Measurements from ENCODE around the gene GNB3. TPM values are rescaled to one million over a fixed set of nuclear protein-coding genes. Genes with fewer than 3 reads are reported as not detected.

The GNB3 gene
- total RNA-seq, 2 experiments from 2014 or later: 0.22 to 0.78 TPM

DNA sequence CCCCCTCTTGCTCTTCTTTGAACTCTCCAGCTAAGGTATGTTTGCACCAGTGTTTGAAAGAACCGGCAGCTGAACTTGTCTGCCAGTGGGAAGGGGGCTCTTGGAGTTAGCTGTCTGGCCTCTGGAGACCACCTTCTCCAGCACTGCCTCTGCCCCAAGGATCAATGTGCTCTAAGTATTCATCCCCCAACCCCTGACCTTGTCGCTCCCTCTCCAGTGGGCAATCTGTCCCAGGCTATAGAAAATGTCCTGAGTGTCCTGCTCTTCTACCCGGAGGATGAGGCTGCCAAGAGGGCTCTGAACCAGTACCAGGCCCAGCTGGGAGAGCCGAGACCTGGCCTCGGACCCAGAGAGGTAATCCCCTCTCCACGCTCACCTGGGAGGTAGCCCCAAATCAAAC, 9.7 kb upstream of the GNB3 start:
- no peak for DNase-seq
- Mint-ChIP-seq H3K9me3 (no peaks in the 10 kb centered on the region), H3K27me3 (peaks cover 23% of the 10 kb centered on the region), H3K27ac (no peak overlapping the region), H3K36me3 (no peaks in the 10 kb centered on the region), H3K4me1 (ENCODE audit: low read depth) (peaks cover 18% of the 10 kb centered on the region), H3K4me3 (no peak overlapping the region)
- ChIA-PET POLR2A (interaction anchor here (0.5 to 1.0 kb wide), 2 partner anchors 26 to 78 kb away, joined by 3 to 4 read pairs; partner anchors contain the start of gene MLF2), CTCF (interaction anchor here (0.9 to 2.7 kb wide), 5 partner anchors 8 to 78 kb away, joined by 3 to 16 read pairs (median 3); partner anchors contain the start of genes GPR162 and MLF2)
- intact Hi-C loops (cut with micrococcal nuclease): no loop called here

- Mint-ChIP-seq H3K4me3 (no peak overlapping the region), H3K9me3 (no peaks in the 10 kb centered on the region), H3K27me3 (peaks cover 18% of the 10 kb centered on the region), H3K36me3 (no peaks in the 10 kb centered on the region), H3K27ac (no peak overlapping the region), H3K4me1 (ENCODE audit: low read depth) (peaks cover 18% of the 10 kb centered on the region)
- intact Hi-C loops (cut with micrococcal nuclease): no loop called here
- DNase-seq: no peak
- ChIA-PET POLR2A (no interaction called here), CTCF (interaction anchor here (0.9 to 2.7 kb wide), 4 partner anchors 10 to 78 kb away, joined by 3 to 16 read pairs (median 4); partner anchors contain the start of genes GPR162 and MLF2)
Measured at GRCh38 chr12:6831450-6831995, 9.2 kb upstream of the GNB3 start.

GRCh38 chr12:6832125-6832524, 8.6 kb upstream of the GNB3 start:
- no peak overlapping the region for H3K4me3 Mint-ChIP-seq
- no peak for DNase-seq
- peaks cover 18% of the 10 kb centered on the region for H3K4me1 Mint-ChIP-seq (ENCODE audit: low read depth)
- H3K9me3 Mint-ChIP-seq: no peaks in the 10 kb centered on the region
- H3K27me3 Mint-ChIP-seq: peaks cover 14% of the 10 kb centered on the region
- H3K27ac Mint-ChIP-seq: no peak overlapping the region
- intact Hi-C loops (cut with micrococcal nuclease): no loop called here
- CTCF ChIA-PET: interaction anchor here (0.6 to 6.0 kb wide), 7 partner anchors 13 to 214 kb away, joined by 3 to 41 read pairs (median 3); partner anchors contain the start of genes CDCA3, MLF2 and USP5
- POLR2A ChIA-PET: no interaction called here
- no peaks in the 10 kb centered on the region for H3K36me3 Mint-ChIP-seq

GRCh38 chr12:6833189-6833890, 7.4 kb upstream of the GNB3 start:
- DNase-seq: no peak
- peaks cover 10% of the 10 kb centered on the region for H3K4me1 Mint-ChIP-seq (ENCODE audit: low read depth)
- H3K36me3 Mint-ChIP-seq: no peaks in the 10 kb centered on the region
- intact Hi-C loops (cut with micrococcal nuclease): no loop called here
- ChIA-PET POLR2A (interaction anchor here (1.1 kb wide), 1 partner anchor 44 kb away, joined by 5 read pairs; the partner anchor contains the start of gene CD4), CTCF (interaction anchor here (1.0 to 6.0 kb wide), 8 partner anchors 9 to 80 kb away, joined by 3 to 44 read pairs (median 23); partner anchors contain the start of genes CDCA3, MLF2, SPSB2 and USP5)
- H3K4me3 Mint-ChIP-seq: no peak overlapping the region
- H3K27ac Mint-ChIP-seq: no peak overlapping the region
- H3K9me3 Mint-ChIP-seq: no peaks in the 10 kb centered on the region
- peaks cover 7% of the 10 kb centered on the region for H3K27me3 Mint-ChIP-seq

GRCh38 chr12:6834254-6834653, 6.5 kb upstream of the GNB3 start:
- POLR2A ChIA-PET: interaction anchor here (0.8 to 1.8 kb wide), 2 partner anchors 17 to 45 kb away, joined by 3 to 6 read pairs; partner anchors contain the start of genes CD4, CDCA3 and USP5
- intact Hi-C loops (cut with micrococcal nuclease): no loop called here

GRCh38 chr12:6834873-6835272, 5.9 kb upstream of the GNB3 start:
- H3K27me3 Mint-ChIP-seq: no peaks in the 10 kb centered on the region
- H3K4me1 Mint-ChIP-seq (ENCODE audit: low read depth): peaks cover 2% of the 10 kb centered on the region
- H3K4me3 Mint-ChIP-seq: no peak overlapping the region
- intact Hi-C loops (cut with micrococcal nuclease): no loop called here
- no peaks in the 10 kb centered on the region for H3K9me3 Mint-ChIP-seq
- no peak overlapping the region for H3K27ac Mint-ChIP-seq
- CTCF ChIA-PET: interaction anchor here (0.8 to 6.0 kb wide), 18 partner anchors 10 to 282 kb away, joined by 3 to 44 read pairs (median 5); partner anchors contain the start of genes CDCA3, COPS7A, GPR162 and MLF2
- DNase-seq: no peak
- no peaks in the 10 kb centered on the region for H3K36me3 Mint-ChIP-seq
- POLR2A ChIA-PET: interaction anchor here (0.8 to 1.8 kb wide), 2 partner anchors 17 to 45 kb away, joined by 3 to 6 read pairs; partner anchors contain the start of genes CD4, CDCA3 and USP5

More at GRCh38 chr12:6834254-6834653, 6.5 kb upstream of the GNB3 start:
- H3K27ac Mint-ChIP-seq: no peak overlapping the region
- peaks cover 5% of the 10 kb centered on the region for H3K4me1 Mint-ChIP-seq (ENCODE audit: low read depth)
- no peaks in the 10 kb centered on the region for H3K36me3 Mint-ChIP-seq
- H3K4me3 Mint-ChIP-seq: no peak overlapping the region
- no peak for DNase-seq
- H3K9me3 Mint-ChIP-seq: no peaks in the 10 kb centered on the region
- H3K27me3 Mint-ChIP-seq: peaks cover 3% of the 10 kb centered on the region
- CTCF ChIA-PET: interaction anchor here (0.8 to 6.0 kb wide), 17 partner anchors 10 to 281 kb away, joined by 3 to 44 read pairs (median 5); partner anchors contain the start of genes CDCA3, COPS7A, GPR162 and MLF2

DNA sequence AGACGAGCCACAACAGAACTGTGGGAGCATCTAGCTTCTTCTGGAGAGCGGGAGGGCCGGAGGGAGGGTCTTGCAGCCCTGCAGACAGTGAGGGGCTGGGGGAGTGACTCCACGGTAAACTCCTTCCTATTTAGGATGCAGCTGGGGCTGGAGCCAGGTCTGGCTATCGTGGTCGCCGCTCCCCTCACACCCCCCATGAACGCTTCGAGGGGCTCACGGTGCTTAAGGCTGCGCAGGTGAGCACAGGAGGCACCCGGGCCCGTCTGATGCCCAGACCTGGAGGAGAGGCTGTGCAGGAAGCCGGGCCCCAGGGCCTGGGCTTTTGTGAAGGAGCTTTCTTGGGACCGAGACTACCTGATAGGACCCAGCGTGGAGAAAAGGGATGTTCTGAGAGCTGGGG, 3.9 kb upstream of the GNB3 start:
- peaks cover 2% of the 10 kb centered on the region for H3K4me1 Mint-ChIP-seq (ENCODE audit: low read depth)
- ChIA-PET CTCF (interaction anchor here (1.3 to 6.0 kb wide), 6 partner anchors 8 to 84 kb away, joined by 3 to 44 read pairs (median 32); partner anchors contain the start of genes CDCA3, MLF2 and USP5), POLR2A (interaction anchor here (1.4 to 1.9 kb wide), 2 partner anchors 16 to 36 kb away, joined by 5 read pairs; partner anchors contain the start of genes SPSB2 and USP5)
- no peak for DNase-seq
- H3K9me3 Mint-ChIP-seq: no peaks in the 10 kb centered on the region
- H3K27me3 Mint-ChIP-seq: no peaks in the 10 kb centered on the region
- no peak overlapping the region for H3K27ac Mint-ChIP-seq
- H3K36me3 Mint-ChIP-seq: no peaks in the 10 kb centered on the region
- no peak overlapping the region for H3K4me3 Mint-ChIP-seq
- intact Hi-C loops (cut with micrococcal nuclease): loop anchor here (1.0 kb wide), 1 partner anchor 32 kb away; no protein-coding TSS in a partner anchor

GRCh38 chr12:6837370-6838060, 3.2 kb upstream of the GNB3 start:
- Mint-ChIP-seq H3K4me1 (ENCODE audit: low read depth) (peaks cover 2% of the 10 kb centered on the region), H3K36me3 (no peaks in the 10 kb centered on the region), H3K9me3 (no peaks in the 10 kb centered on the region), H3K27me3 (no peaks in the 10 kb centered on the region), H3K27ac (no peak overlapping the region), H3K4me3 (no peak overlapping the region)
- DNase-seq: no peak
- intact Hi-C loops (cut with micrococcal nuclease): no loop called here
- ChIA-PET CTCF (interaction anchor here (4.3 to 6.0 kb wide), 3 partner anchors 13 to 84 kb away, joined by 30 to 44 read pairs (median 41); partner anchors contain the start of genes CDCA3, MLF2 and USP5), POLR2A (interaction anchor here (1.4 to 1.9 kb wide), 2 partner anchors 15 to 35 kb away, joined by 5 read pairs; partner anchors contain the start of genes SPSB2 and USP5)

GRCh38 chr12:6838854-6839253, 1.9 kb upstream of the GNB3 start:
- ChIA-PET POLR2A (interaction anchor here (3.7 kb wide), 1 partner anchor 13 kb away, joined by 16 read pairs; the partner anchor contains the start of genes CDCA3 and USP5), CTCF (interaction anchor here (1.1 to 2.3 kb wide), 3 partner anchors 8 to 33 kb away, joined by 3 to 10 read pairs (median 8); partner anchors contain the start of gene SPSB2)
- intact Hi-C loops (cut with micrococcal nuclease): no loop called here
- Mint-ChIP-seq H3K9me3 (no peaks in the 10 kb centered on the region), H3K4me1 (ENCODE audit: low read depth) (peaks cover 2% of the 10 kb centered on the region), H3K36me3 (no peaks in the 10 kb centered on the region), H3K4me3 (no peak overlapping the region), H3K27me3 (no peaks in the 10 kb centered on the region), H3K27ac (no peak overlapping the region)
- no peak for DNase-seq

- Mint-ChIP-seq H3K9me3 (no peaks in the 10 kb centered on the region), H3K4me1 (ENCODE audit: low read depth) (peaks cover 2% of the 10 kb centered on the region), H3K36me3 (no peaks in the 10 kb centered on the region), H3K27ac (no peak overlapping the region), H3K4me3 (no peak overlapping the region), H3K27me3 (no peaks in the 10 kb centered on the region)
- intact Hi-C loops (cut with micrococcal nuclease): no loop called here
- no peak for DNase-seq
- CTCF ChIA-PET: interaction anchor here (1.1 to 2.3 kb wide), 4 partner anchors 9 to 33 kb away, joined by 3 to 10 read pairs (median 6); partner anchors contain the start of gene SPSB2
- POLR2A ChIA-PET: interaction anchor here (1.1 to 3.7 kb wide), 2 partner anchors 11 to 12 kb away, joined by 3 to 16 read pairs; partner anchors contain the start of genes CDCA3 and USP5
Measured at GRCh38 chr12:6839482-6840201, 1.1 kb upstream of the GNB3 start.
